ENCODE results near the gene BUD23. TPM values are rescaled to one million over a fixed set of nuclear protein-coding genes. Genes with fewer than 3 reads are reported as not detected.

Gene BUD23
- total and polyA plus RNA-seq, 9 of the 15 experiments (the other 6 are each of a cell fraction or from before 2014, with no cell fraction given): 79.5 to 270 (median 150) TPM

GRCh38 chr7:73644688-73645286 lies 38.6 kb upstream of the BUD23 start (continued):
- TF ChIP-seq E2F8 (IDR thresholded peaks at IDR 0.05; ENCODE audit: low read depth, partially characterized antibody): no peak
- no peak for TF ChIP-seq ZNF766 (CRISPR knock-in tag; conservative IDR thresholded peaks at IDR 0.05)
- no peak for TF ChIP-seq AFF1 (IDR thresholded peaks at IDR 0.05; ENCODE audit: low read depth in 1 of 2, partially characterized antibody in 2 of 2)
